Colonic mucosa (tissue), 4 donors: ENCODE data around the gene NNAT. TPM values are rescaled to one million over a fixed set of nuclear protein-coding genes. Genes with fewer than 3 reads are reported as not detected.

ENCODE experiments used
- DNase-seq: peaks from one replicate; pipeline ENCODE4 v3.0.0-alpha.2; 2020
- H3K27ac ChIP-seq: fragments of 200-600 bp; one replicate; pipeline ENCODE4 v1.8.0; 2021
- H3K27me3 ChIP-seq: fragments of 200-600 bp; one replicate; pipeline ENCODE4 v1.8.0; 2021
- H3K36me3 ChIP-seq: fragments of 200-600 bp; one replicate; pipeline ENCODE4 v1.8.0; 2021
- H3K4me1 ChIP-seq: fragments of 200-600 bp; one replicate; pipeline ENCODE4 v1.8.0; 2021; ENCODE audit warnings: mild to moderate bottlenecking
- H3K4me3 ChIP-seq: fragments of 200-600 bp; one replicate; pipeline ENCODE4 v1.8.0; 2021
- H3K9ac ChIP-seq, 2 donors: one replicate each; pipeline ENCODE4 v1.7.0; 2013; ENCODE audit warnings: control low read depth in 2 of 2, low read depth in 2 of 2, low read length in 2 of 2
- H3K9me3 ChIP-seq: fragments of 200-600 bp; one replicate; pipeline ENCODE4 v1.8.0; 2021
- intact Hi-C: fragments of 100-400 bp; cut with DNase I; formaldehyde crosslinking; loops from one replicate; pipeline ENCODE4 v1.14.1; 2022
- total RNA-seq, 2 donors: library from RNA; stranded (reverse); fragmentation: NEBNext Ultra II Directional in 1 of 2; extraction: Animal tissue kit (Norgen Biotek cat#: 25700) in 1 of 2; gene quantifications; one replicate each; pipeline ENCODE4 v1.2.1, GENCODE V29; 2021
- TF ChIP-seq, protein P1 (sequence below): fragments of 200-600 bp; IDR thresholded peaks from one replicate; pipeline ENCODE4 v1.8.0; 2022; ENCODE audit warnings: antibody characterized with exemption, mild to moderate bottlenecking
- donor health status: healthy.
- donor health status: DM: no; HTN: no; CAD: no.
- donor health status: DM: no; HTN: no; CAD: no.

NNAT gene
- total RNA-seq, 2 donors from 2014 or later, result 3.3 TPM; not detected in 1

DNA sequence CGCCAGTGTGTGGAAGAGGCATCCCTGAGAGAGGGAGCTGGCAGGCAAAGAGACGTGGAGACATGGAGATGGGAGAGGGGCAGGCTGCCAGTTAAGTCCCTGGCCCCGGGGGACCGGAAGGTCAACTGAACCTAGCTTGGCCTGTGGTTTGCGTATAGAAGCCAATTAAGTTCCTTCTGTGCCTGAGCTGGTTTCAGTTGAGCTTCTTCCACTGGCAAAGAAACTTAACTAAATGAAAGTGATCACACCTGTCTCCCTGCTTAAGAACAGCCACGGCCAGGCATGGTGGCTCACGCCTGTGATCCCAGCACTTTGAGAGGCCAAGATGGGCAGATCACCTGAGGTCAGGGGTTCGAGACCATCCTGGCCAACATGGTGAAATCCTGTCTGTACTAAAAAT lies 26.7 kb upstream of the NNAT start:
- no peak overlapping the region for H3K4me3 ChIP-seq
- no peak overlapping the region for H3K27ac ChIP-seq
- no peaks in the 10 kb centered on the region for H3K9me3 ChIP-seq
- no peak for DNase-seq
- no peaks in the 10 kb centered on the region for H3K4me1 ChIP-seq
- TF ChIP-seq, protein P1, sequence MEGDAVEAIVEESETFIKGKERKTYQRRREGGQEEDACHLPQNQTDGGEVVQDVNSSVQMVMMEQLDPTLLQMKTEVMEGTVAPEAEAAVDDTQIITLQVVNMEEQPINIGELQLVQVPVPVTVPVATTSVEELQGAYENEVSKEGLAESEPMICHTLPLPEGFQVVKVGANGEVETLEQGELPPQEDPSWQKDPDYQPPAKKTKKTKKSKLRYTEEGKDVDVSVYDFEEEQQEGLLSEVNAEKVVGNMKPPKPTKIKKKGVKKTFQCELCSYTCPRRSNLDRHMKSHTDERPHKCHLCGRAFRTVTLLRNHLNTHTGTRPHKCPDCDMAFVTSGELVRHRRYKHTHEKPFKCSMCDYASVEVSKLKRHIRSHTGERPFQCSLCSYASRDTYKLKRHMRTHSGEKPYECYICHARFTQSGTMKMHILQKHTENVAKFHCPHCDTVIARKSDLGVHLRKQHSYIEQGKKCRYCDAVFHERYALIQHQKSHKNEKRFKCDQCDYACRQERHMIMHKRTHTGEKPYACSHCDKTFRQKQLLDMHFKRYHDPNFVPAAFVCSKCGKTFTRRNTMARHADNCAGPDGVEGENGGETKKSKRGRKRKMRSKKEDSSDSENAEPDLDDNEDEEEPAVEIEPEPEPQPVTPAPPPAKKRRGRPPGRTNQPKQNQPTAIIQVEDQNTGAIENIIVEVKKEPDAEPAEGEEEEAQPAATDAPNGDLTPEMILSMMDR, result no peak
- H3K9ac ChIP-seq, result no peak overlapping the region
- H3K27me3 ChIP-seq, result no peaks in the 10 kb centered on the region
- no peaks in the 10 kb centered on the region for H3K36me3 ChIP-seq
- intact Hi-C loops, result no loop called here

- TF ChIP-seq, protein P1, result no peak
- no peaks in the 10 kb centered on the region for H3K27me3 ChIP-seq
- no peak overlapping the region for H3K4me3 ChIP-seq
- no peaks in the 10 kb centered on the region for H3K9me3 ChIP-seq
- no peak overlapping the region for H3K9ac ChIP-seq
- H3K27ac ChIP-seq, result no peak overlapping the region
- H3K36me3 ChIP-seq, result no peaks in the 10 kb centered on the region
- no peak for DNase-seq
- intact Hi-C loops, result no loop called here
- no peaks in the 10 kb centered on the region for H3K4me1 ChIP-seq
Observed at GRCh38 chr20:37494796-37495195, 26.3 kb upstream of the NNAT start.

DNA sequence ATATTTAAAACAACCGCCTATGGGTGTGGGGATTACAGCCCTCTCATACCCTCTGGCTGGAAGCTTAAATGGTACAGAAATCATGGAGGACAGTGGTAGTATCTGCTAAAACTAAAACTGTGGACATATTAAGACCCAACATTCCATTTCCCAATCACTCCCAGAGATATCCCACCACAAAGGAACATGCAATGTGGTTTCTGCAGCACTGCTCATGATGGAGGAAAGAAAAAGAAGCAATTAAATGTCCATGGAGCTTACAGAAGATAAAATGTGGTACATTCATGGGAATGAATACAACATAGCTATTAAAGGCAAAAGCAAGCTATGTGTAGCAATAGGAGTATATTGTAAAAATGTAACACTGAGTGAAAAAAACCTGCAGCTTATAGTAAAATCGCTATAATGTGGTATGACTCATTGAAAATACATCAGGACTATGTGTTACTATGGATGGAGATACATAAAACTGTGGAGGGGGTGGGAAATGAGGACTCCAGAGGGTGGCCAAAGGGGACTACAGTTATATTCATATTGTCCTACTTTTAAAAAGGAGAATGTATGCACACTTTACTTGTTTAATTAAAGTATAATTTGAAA lies 22.9 kb upstream of the NNAT start:
- Histone ChIP-seq H3K4me3 (no peak overlapping the region), H3K9me3 (no peaks in the 10 kb centered on the region), H3K36me3 (no peaks in the 10 kb centered on the region), H3K4me1 (no peaks in the 10 kb centered on the region), H3K9ac (no peak overlapping the region), H3K27ac (no peak overlapping the region), H3K27me3 (no peaks in the 10 kb centered on the region)
- no peak for DNase-seq
- TF ChIP-seq, protein P1, result no peak
- intact Hi-C loops, result no loop called here

GRCh38 chr20:37500311-37500710 lies 20.7 kb upstream of the NNAT start:
- Histone ChIP-seq H3K9me3 (no peaks in the 10 kb centered on the region), H3K36me3 (no peaks in the 10 kb centered on the region), H3K4me1 (no peaks in the 10 kb centered on the region), H3K9ac (no peak overlapping the region), H3K27me3 (no peaks in the 10 kb centered on the region), H3K27ac (no peak overlapping the region), H3K4me3 (no peak overlapping the region)
- intact Hi-C loops, result no loop called here
- TF ChIP-seq, protein P1, result no peak
- no peak for DNase-seq

- H3K36me3 ChIP-seq, result no peaks in the 10 kb centered on the region
- H3K27ac ChIP-seq, result no peak overlapping the region
- TF ChIP-seq, protein P1, result no peak
- no peak overlapping the region for H3K4me3 ChIP-seq
- intact Hi-C loops, result no loop called here
- DNase-seq, result no peak
- no peaks in the 10 kb centered on the region for H3K27me3 ChIP-seq
- H3K9ac ChIP-seq, result no peak overlapping the region
- no peaks in the 10 kb centered on the region for H3K4me1 ChIP-seq
- no peaks in the 10 kb centered on the region for H3K9me3 ChIP-seq
Observed at GRCh38 chr20:37501940-37502339, 19.1 kb upstream of the NNAT start.
